Hepatocyte (in vitro differentiated cells): ENCODE data around the gene DMD. TPM values are rescaled to one million over a fixed set of nuclear protein-coding genes. Genes with fewer than 3 reads are reported as not detected.

Experiments used
- DNase-seq: peaks from one replicate; pipeline ENCODE4 v3.0.0-alpha.2; 2016; ENCODE audit warnings: low spot score
- H2AFZ ChIP-seq: fragments of 200-600 bp; sonication (generic); 2 replicates; pipeline ENCODE4 v1.6.0; 2016; ENCODE audit warnings: antibody characterized with exemption, mild to moderate bottlenecking
- H3K27ac ChIP-seq: fragments of 200-600 bp; sonication (generic); 2 replicates; pipeline ENCODE4 v1.5.1; 2016; ENCODE audit warnings: mild to moderate bottlenecking
- H3K27me3 ChIP-seq: fragments of 200-600 bp; sonication (generic); 2 replicates; pipeline ENCODE4 v1.6.1; 2016
- H3K36me3 ChIP-seq: fragments of 200-600 bp; sonication (generic); replicated peaks from 2 replicates; pipeline ENCODE4 v1.5.1; 2016; ENCODE audit warnings: low read depth; ENCODE audit not compliant: insufficient read depth
- H3K4me1 ChIP-seq: fragments of 200-600 bp; sonication (generic); 2 replicates; pipeline ENCODE4 v1.5.1; 2016; ENCODE audit warnings: mild to moderate bottlenecking, moderate library complexity; ENCODE audit not compliant: insufficient read depth
- H3K4me2 ChIP-seq: fragments of 200-600 bp; sonication (generic); 2 replicates; pipeline ENCODE4 v1.6.0; 2016
- H3K4me3 ChIP-seq: fragments of 200-600 bp; sonication (generic); 2 replicates; pipeline ENCODE4 v1.5.1; 2016; ENCODE audit warnings: mild to moderate bottlenecking
- H3K79me2 ChIP-seq: fragments of 200-600 bp; sonication (generic); 2 replicates; pipeline ENCODE4 v1.6.0; 2017; ENCODE audit warnings: mild to moderate bottlenecking
- H3K9me2 ChIP-seq: fragments of 200-600 bp; sonication (generic); replicated peaks from 2 replicates; pipeline ENCODE4 v1.6.0; 2017; ENCODE audit warnings: mild to moderate bottlenecking; ENCODE audit not compliant: insufficient read depth
- H3K9me3 ChIP-seq: fragments of 200-600 bp; sonication (generic); 2 replicates; pipeline ENCODE4 v1.5.1; 2016; ENCODE audit warnings: low read depth, mild to moderate bottlenecking
- H4K20me1 ChIP-seq: fragments of 200-600 bp; sonication (generic); 2 replicates; pipeline ENCODE4 v1.6.0; 2016; ENCODE audit warnings: mild to moderate bottlenecking; ENCODE audit not compliant: insufficient read depth, poor library complexity, severe bottlenecking
- CTCF ChIP-seq: fragments of 200-600 bp; sonication (generic); IDR thresholded peaks from 2 replicates; pipeline ENCODE4 v1.5.1; 2016; ENCODE audit warnings: antibody characterized with exemption, mild to moderate bottlenecking; ENCODE audit not compliant: poor library complexity
- EZH2 ChIP-seq: fragments of 200-600 bp; sonication (generic); IDR thresholded peaks from 2 replicates; pipeline ENCODE4 v1.6.1; 2016; ENCODE audit warnings: antibody characterized with exemption, mild to moderate bottlenecking, borderline replicate concordance
- EZH2phosphoT487 ChIP-seq: fragments of 200-600 bp; sonication (generic); IDR thresholded peaks from one replicate; pipeline ENCODE4 v1.6.1; 2018; ENCODE audit warnings: antibody characterized with exemption, mild to moderate bottlenecking, low read depth, moderate library complexity; ENCODE audit not compliant: unreplicated experiment, severe bottlenecking
- WGBS: methylation state at CpG from one replicate; pipeline ENCODE4 v1.1.6; 2016; ENCODE audit warnings: low lambda C conversion rate; ENCODE audit errors: missing lambda C conversion rate; 5-methylcytosine and 5-hydroxymethylcytosine counted together
- polyA plus RNA-seq: library from polyadenylated mRNA; unstranded; fragments of >200 nt; fragmentation: Nextera tagmentation; extraction: Ambion mirVana; gene quantifications from 2 replicates; pipeline ENCODE4 v1.2.1, GENCODE V29; 2016
- total RNA-seq: library from RNA; depleted of rRNA; stranded (reverse); fragments of >200 nt; gene quantifications from 2 replicates; pipeline ENCODE4 v1.2.3, GENCODE V29; 2014

The DMD gene
- total RNA-seq (27.8 and 30.7 TPM in 2 replicates), polyA plus RNA-seq (14.2 and 20.1 TPM in 2 replicates)

GRCh38 chrX:33211356-33212260, at the start of gene DMD:
Gene DMD, minus strand, starts transcription at chrX:33211549. Its CDS starts 237 bp downstream, at chrX:33211312.
- DNase-seq: peak; percentile 52
- Histone ChIP-seq H3K9me2 (no peaks in the 10 kb centered on the region), H3K79me2 (no peaks in the 10 kb centered on the region), H3K27me3 (no peaks in the 10 kb centered on the region), H4K20me1 (no peaks in the 10 kb centered on the region), H3K9me3 (no peaks in the 10 kb centered on the region), H3K4me3 (peak within 1 kb of the TSS; percentile 34), H3K36me3 (no peaks in the 10 kb centered on the region), H2AFZ (peak within 1 kb of the TSS; percentile 13), H3K27ac (peak within 1 kb of the TSS; percentile 36), H3K4me1 (no peaks in the 10 kb centered on the region), H3K4me2 (peak within 1 kb of the TSS; percentile 47)
- TF ChIP-seq EZH2phosphoT487 (no peak), EZH2 (no peak), CTCF (no peak)
- 39% methylated on average over 6 of the region's 6 CpGs for WGBS

- TF ChIP-seq EZH2phosphoT487: no peak
- TF ChIP-seq CTCF: no peak
- TF ChIP-seq EZH2: no peak
- Histone ChIP-seq H2AFZ (no peak overlapping the region), H3K9me3 (no peaks in the 10 kb centered on the region), H4K20me1 (no peaks in the 10 kb centered on the region), H3K9me2 (no peaks in the 10 kb centered on the region), H3K36me3 (no peaks in the 10 kb centered on the region), H3K4me3 (no peak overlapping the region), H3K27me3 (no peaks in the 10 kb centered on the region), H3K27ac (no peak overlapping the region), H3K4me1 (no peaks in the 10 kb centered on the region), H3K79me2 (no peaks in the 10 kb centered on the region), H3K4me2 (no peak overlapping the region)
- no peak for DNase-seq
- 83% methylated on average over 1 of the region's 1 CpG for WGBS
Measured at GRCh38 chrX:33252306-33252825, 41.0 kb upstream of the DMD start.

- Histone ChIP-seq H3K79me2 (no peaks in the 10 kb centered on the region), H4K20me1 (no peaks in the 10 kb centered on the region), H3K9me3 (no peaks in the 10 kb centered on the region), H3K4me3 (no peak overlapping the region), H3K4me2 (no peak overlapping the region), H3K27me3 (no peaks in the 10 kb centered on the region), H3K36me3 (no peaks in the 10 kb centered on the region), H2AFZ (no peak overlapping the region), H3K27ac (no peak overlapping the region), H3K9me2 (no peaks in the 10 kb centered on the region), H3K4me1 (no peaks in the 10 kb centered on the region)
- DNase-seq: no peak
- WGBS: 89% methylated on average over 4 of the region's 4 CpGs
- no peak for TF ChIP-seq EZH2
- no peak for TF ChIP-seq EZH2phosphoT487
Measured at GRCh38 chrX:33218819-33219218, 7.5 kb upstream of the DMD start.

GRCh38 chrX:33210156-33210555, 1.2 kb downstream of the DMD start:
- TF ChIP-seq EZH2 (no peak), CTCF (no peak), EZH2phosphoT487 (no peak)
- Histone ChIP-seq H3K27me3 (no peaks in the 10 kb centered on the region), H2AFZ (no peak overlapping the region), H3K4me1 (no peaks in the 10 kb centered on the region), H3K27ac (no peak overlapping the region), H3K79me2 (no peaks in the 10 kb centered on the region), H3K9me3 (no peaks in the 10 kb centered on the region), H3K9me2 (no peaks in the 10 kb centered on the region), H3K4me3 (peak overlapping the region; percentile 34), H3K36me3 (no peaks in the 10 kb centered on the region), H3K4me2 (peak overlapping the region; percentile 47), H4K20me1 (no peaks in the 10 kb centered on the region)
- DNase-seq: no peak
- WGBS: 58% methylated on average over 2 of the region's 2 CpGs
